SH-SY5Y (cell line): ENCODE data around the gene SETMAR.

Experiments
- GATA2 ChIP-seq: IDR thresholded peaks from 2 replicates; pipeline ENCODE4 v1.6.1; 2011; ENCODE audit warnings: mild to moderate bottlenecking, low read depth, low read length
- GATA3 ChIP-seq: IDR thresholded peaks from 2 replicates; pipeline ENCODE4 v1.6.1; 2011; ENCODE audit warnings: low read depth, mild to moderate bottlenecking, low read length, moderate library complexity

DNA sequence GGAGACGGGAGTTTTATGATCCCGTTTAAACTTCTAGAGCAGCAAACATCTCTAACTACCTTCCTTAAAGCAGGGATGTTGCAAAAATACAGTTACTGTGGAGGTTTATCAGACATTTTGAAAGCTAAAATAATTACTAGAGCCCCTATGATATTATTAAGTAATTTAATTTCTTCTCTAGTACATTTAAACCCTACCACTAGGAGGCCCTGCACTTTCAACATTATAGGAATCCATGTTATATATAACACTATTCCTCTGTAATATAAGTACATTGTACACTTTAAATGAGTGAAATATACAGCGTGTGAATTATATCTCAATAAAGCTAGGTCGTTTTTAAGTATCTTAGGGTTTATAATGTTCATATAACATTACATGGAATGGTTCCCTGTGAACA is 11.5 kb downstream of the SETMAR start:
- TF ChIP-seq GATA2 (no peak), GATA3 (no peak)
